ENCODE measurements around the gene MT3.

The MT3 gene

GRCh38 chr16:56574625-56575024, 14.7 kb upstream of the MT3 start:
- Histone ChIP-seq H3K4me2 (ENCODE audit: low read length) (no peak overlapping the region), H3K9ac (ENCODE audit: low read length) (no peak overlapping the region), H3K4me3 (ENCODE audit: low read length) (no peak overlapping the region), H3K79me2 (ENCODE audit: low read length) (no peaks in the 10 kb centered on the region), H3K36me3 (replicated peaks; ENCODE audit: low read depth, low read length) (no peaks in the 10 kb centered on the region), H2AFZ (ENCODE audit: low read depth, low read length) (no peak overlapping the region), H3K4me1 (ENCODE audit: low read length) (peaks cover 4% of the 10 kb centered on the region), H3K27me3 (ENCODE audit: low read depth, low read length) (peaks cover 7% of the 10 kb centered on the region; the same call in 1 of the 2 replicates), H3K27ac (ENCODE audit: low read length) (no peak overlapping the region), H3K9me3 (ENCODE audit: insufficient read depth, low read length) (0 out of 2 replicates have a peak, but pooled peaks cover 2% of the 10 kb centered on the region), H4K20me1 (ENCODE audit: insufficient read depth, low read length) (no peaks in the 10 kb centered on the region)
- TF ChIP-seq EZH2phosphoT487 (IDR thresholded peaks at IDR 0.05; ENCODE audit: low read depth) (no peak), CTCF (IDR thresholded peaks at IDR 0.05; ENCODE audit: low read depth, low read length) (no peak)

- TF ChIP-seq CTCF (IDR thresholded peaks at IDR 0.05; ENCODE audit: low read depth, low read length) (peak; percentile 92), EZH2phosphoT487 (IDR thresholded peaks at IDR 0.05; ENCODE audit: low read depth) (no peak)
- Histone ChIP-seq H2AFZ (ENCODE audit: low read depth, low read length) (peak overlapping the region; percentile 86), H3K79me2 (ENCODE audit: low read length) (no peaks in the 10 kb centered on the region), H3K36me3 (replicated peaks; ENCODE audit: low read depth, low read length) (no peaks in the 10 kb centered on the region), H3K4me3 (ENCODE audit: low read length) (no peak overlapping the region), H3K27ac (ENCODE audit: low read length) (no peak overlapping the region), H3K4me2 (ENCODE audit: low read length) (peak overlapping the region; percentile 41), H3K27me3 (ENCODE audit: low read depth, low read length) (peaks cover 7% of the 10 kb centered on the region; the same call in 1 of the 2 replicates), H4K20me1 (ENCODE audit: insufficient read depth, low read length) (no peaks in the 10 kb centered on the region), H3K9me3 (ENCODE audit: insufficient read depth, low read length) (0 out of 2 replicates have a peak, but pooled peaks cover 2% of the 10 kb centered on the region), H3K4me1 (ENCODE audit: low read length) (peaks cover 4% of the 10 kb centered on the region), H3K9ac (ENCODE audit: low read length) (no peak overlapping the region)
These were observed 12.6 kb upstream of the MT3 start for GRCh38 chr16:56576585-56577299.

GRCh38 chr16:56577300-56577625, 12.1 kb upstream of the MT3 start:
- H2AFZ ChIP-seq (ENCODE audit: low read depth, low read length): peak overlapping the region; percentile 86

More at GRCh38 chr16:56577300-56577625, 12.1 kb upstream of the MT3 start:
- Histone ChIP-seq H3K36me3 (replicated peaks; ENCODE audit: low read depth, low read length) (no peaks in the 10 kb centered on the region), H3K27ac (ENCODE audit: low read length) (no peak overlapping the region), H3K4me3 (ENCODE audit: low read length) (no peak overlapping the region), H3K27me3 (ENCODE audit: low read depth, low read length) (peaks cover 7% of the 10 kb centered on the region; the same call in 1 of the 2 replicates), H3K9ac (ENCODE audit: low read length) (no peak overlapping the region), H3K79me2 (ENCODE audit: low read length) (no peaks in the 10 kb centered on the region), H4K20me1 (ENCODE audit: insufficient read depth, low read length) (no peaks in the 10 kb centered on the region), H3K4me1 (ENCODE audit: low read length) (peaks cover 4% of the 10 kb centered on the region), H3K4me2 (ENCODE audit: low read length) (peak overlapping the region; percentile 41), H3K9me3 (ENCODE audit: insufficient read depth, low read length) (0 out of 2 replicates have a peak, but pooled peaks cover 2% of the 10 kb centered on the region)
- TF ChIP-seq CTCF (IDR thresholded peaks at IDR 0.05; ENCODE audit: low read depth, low read length): no peak
- TF ChIP-seq EZH2phosphoT487 (IDR thresholded peaks at IDR 0.05; ENCODE audit: low read depth): no peak

Data from OCI-LY3 (cell line).